Measurements from ENCODE around the gene ROCK2. TPM values are rescaled to one million over a fixed set of nuclear protein-coding genes. Genes with fewer than 3 reads are reported as not detected.

Gene ROCK2
- polyA plus RNA-seq, 5 donors: 33.1 to 65.9 (median 58.7) TPM

- no peak for DNase-seq
These were observed 31.5 kb downstream of the ROCK2 start for GRCh38 chr2:11312770-11313471.

DNA sequence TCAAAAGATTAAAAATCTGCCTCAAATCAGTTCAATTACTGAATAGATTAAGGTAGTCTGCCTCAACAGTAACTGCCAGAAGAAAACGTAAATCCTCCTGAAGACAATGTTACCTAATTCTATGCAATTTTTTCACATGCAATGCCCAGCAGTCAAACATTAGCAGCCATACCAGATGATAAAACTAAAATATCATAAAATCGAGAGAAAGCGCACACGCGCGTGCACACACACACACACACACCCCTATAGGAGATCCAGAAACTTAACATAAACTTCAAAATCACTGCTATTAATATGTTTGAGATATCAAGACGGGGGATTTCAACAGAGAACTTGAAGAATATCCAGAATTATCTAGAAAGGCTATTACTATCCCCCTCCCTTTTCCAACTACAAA is 32.9 kb downstream of the ROCK2 start:
- DNase-seq: no peak

- no peak for DNase-seq
These were observed 34.2 kb downstream of the ROCK2 start for GRCh38 chr2:11310212-11310611.

GRCh38 chr2:11309706-11310105 is 34.7 kb downstream of the ROCK2 start:
- no peak for DNase-seq

GRCh38 chr2:11307764-11308415 is 36.5 kb downstream of the ROCK2 start:
- DNase-seq: no peak

DNA sequence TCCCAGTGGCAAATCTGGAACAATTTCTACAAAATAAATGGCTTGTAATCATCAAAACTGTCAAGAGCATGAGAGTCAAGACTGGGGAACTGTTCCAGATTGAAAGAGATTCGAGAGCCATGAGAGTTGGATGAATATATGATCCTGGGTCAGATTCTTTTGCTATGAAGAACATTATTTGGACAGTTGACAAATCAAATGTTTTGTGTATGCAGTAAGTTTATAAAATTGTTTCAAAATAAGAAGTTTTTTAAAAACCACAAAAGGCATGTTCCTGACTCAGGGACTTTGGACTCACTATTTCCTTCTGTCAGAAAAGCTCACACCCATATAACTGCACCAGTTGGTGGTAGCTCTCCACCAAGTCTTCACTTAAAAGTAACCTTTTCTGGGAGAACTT is 38.5 kb downstream of the ROCK2 start:
- DNase-seq: no peak

- no peak for DNase-seq
These were observed 39.1 kb downstream of the ROCK2 start for GRCh38 chr2:11305338-11305737.

GRCh38 chr2:11304476-11304875 is 40.0 kb downstream of the ROCK2 start:
- DNase-seq: no peak

GRCh38 chr2:11303290-11304013 is 41.0 kb downstream of the ROCK2 start:
- no peak for DNase-seq

GRCh38 chr2:11299439-11299838 is 45.0 kb downstream of the ROCK2 start:
- DNase-seq: no peak

DNA sequence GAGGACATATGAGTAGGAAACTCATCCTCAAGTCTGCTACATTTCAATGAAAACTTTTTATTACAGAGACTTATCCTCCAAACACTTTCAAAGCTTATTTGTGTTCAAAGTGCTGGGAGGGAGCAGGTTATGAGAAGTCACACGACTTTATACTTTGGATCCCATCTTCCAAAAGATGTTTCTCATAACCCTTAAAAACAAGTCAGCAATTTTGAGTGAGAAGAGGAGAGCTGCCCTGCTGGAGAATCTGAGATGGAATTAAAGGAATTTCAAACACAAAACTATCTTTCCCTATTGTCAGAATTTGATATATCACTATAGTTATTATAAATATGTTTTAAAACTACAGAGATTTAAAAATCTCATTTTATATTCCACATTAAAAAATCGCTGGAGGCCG is 45.8 kb downstream of the ROCK2 start:
- DNase-seq: no peak

DNA sequence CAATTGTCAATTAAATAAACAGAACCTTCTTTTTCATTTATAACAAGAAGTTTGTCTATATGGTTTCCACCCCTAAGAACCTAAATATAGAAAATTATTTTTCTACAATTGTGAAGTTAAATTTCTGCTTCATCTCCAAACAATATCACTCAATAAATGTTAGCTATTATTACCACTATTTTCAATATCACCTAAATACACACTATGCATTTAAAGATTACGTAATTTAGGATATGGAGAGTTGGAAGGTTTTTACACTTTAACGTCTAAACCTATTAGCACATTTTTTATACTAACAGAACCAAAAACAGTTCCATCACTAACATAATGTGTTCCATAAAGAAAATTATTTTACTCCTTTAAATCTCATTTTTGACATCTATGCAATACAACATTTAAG is 48.0 kb downstream of the ROCK2 start:
- no peak for DNase-seq

DNA sequence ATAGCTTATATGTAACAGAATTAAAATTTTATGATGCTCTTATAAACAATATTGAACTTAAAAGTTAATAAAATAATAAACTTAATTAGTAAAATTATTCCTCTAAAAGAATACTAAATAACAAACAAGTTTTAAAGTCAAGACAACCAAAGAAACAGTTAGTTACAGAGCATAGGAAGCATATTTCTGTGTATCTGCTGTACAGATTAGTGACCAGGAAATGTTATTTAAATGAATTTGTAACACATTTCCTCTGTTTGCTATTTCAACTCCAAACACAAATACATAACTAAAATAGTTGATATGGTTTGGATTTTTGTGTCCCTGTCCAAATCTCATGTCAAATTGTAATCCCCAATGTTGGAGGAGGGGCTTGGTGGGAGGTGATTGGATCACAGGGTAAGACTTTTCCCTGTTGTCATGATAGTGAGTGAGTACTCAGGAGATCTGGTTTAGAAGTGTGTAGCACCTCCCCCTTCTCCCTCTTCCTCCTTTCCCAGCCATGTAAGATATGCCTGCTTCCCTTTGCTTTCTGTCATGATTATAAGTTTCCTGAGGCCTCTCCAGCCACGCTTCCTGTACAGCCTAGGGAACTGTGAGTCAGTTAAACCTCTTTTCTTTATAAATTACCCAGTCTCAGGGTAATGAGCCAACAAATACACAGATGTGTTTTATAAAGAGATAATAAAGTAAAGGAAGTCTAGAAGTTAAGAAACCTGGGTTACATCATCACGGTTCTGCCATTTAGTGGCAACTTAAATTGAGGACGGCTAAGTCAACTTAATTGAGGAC is 51.8 kb downstream of the ROCK2 start:
- DNase-seq: no peak

- DNase-seq: no peak
These were observed 53.7 kb downstream of the ROCK2 start for GRCh38 chr2:11290713-11291112.

DNA sequence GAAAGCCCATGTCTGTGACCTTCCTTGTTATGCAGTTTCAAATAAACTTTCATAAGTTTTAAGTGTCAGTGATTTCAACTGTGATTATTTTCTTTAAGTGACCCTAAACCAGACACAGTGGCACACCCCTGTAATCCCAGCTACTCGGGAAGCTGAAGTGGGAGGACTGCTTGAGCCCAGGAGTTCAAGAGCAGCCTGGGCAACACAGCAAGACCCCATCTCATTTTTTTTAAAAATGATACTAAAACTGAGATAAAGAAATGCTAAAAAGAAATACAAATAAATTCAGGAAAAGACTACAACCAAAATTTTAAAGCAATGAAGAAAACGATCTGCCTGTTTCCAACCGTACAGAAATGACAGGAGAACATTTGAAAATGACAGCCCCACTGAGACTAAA is 54.2 kb downstream of the ROCK2 start:
- no peak for DNase-seq

GRCh38 chr2:11288431-11288830 is 56.0 kb downstream of the ROCK2 start:
- DNase-seq: no peak

DNA sequence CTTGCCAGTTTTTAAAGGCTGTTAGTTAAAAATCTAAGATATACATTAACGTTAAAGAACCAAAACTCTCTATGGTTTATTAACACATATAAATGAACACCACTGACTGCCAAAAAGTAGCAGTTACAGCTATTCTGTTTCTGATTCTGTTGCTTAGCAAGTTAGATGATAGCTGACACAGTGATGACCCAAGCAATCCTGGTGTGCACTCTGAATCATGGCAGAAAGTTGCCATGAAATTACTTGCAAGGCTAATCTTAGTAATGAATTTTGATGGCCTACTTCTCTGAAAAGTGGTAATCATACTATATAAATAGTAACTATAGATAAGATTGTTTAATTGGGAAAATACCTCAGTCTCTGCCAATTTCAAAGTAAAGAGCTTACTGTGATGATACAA is 57.7 kb downstream of the ROCK2 start:
- DNase-seq: peak in 1 of 2 donors; percentile 14

- no peak for DNase-seq
These were observed 58.1 kb downstream of the ROCK2 start for GRCh38 chr2:11286323-11286722.

- DNase-seq: no peak
These were observed 58.9 kb downstream of the ROCK2 start for GRCh38 chr2:11285499-11285898.

- DNase-seq: no peak
These were observed 63.2 kb downstream of the ROCK2 start for GRCh38 chr2:11281186-11281585.

DNA sequence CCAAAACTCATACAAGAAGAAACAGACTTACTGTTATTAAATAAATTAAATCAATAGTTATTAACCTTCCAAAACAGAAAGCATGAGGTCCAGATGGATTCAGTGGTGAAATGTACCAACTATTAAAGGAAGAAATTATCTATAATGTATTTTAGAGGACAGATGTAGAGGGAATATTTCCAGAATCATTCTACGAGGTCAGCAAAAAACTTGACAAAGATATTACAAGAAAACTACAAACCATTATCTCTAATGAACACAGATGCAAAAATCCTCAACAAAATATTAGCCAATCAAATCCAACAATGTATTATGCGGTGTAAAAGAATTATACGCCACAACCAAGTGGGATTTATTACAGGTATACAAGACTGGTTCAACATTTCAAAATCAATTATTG is 63.7 kb downstream of the ROCK2 start:
- no peak for DNase-seq

GRCh38 chr2:11279398-11279797 is 65.0 kb downstream of the ROCK2 start:
- no peak for DNase-seq

All from right lung (tissue), 5 donors.